ENCODE measurements around the gene NPC1.

Gene NPC1

GRCh38 chr18:23484561-23485182 lies 101.6 kb downstream of the NPC1 start:
- no peak for DNase-seq

Measured in suppressor macrophage (primary cell).